GM21619 (cell line): ENCODE data around the gene SVOPL.

Source experiments
- ATAC-seq: cut with Tn5 transposase; IDR thresholded peaks from one replicate; pipeline ENCODE4 v1.9.1; 2021; ENCODE audit not compliant: unreplicated experiment

Gene SVOPL

GRCh38 chr7:138662076-138662990 lies 38.8 kb downstream of the SVOPL start:
- no peak for ATAC-seq

- no peak for ATAC-seq
Measured at GRCh38 chr7:138661069-138661635, 40.0 kb downstream of the SVOPL start.

DNA sequence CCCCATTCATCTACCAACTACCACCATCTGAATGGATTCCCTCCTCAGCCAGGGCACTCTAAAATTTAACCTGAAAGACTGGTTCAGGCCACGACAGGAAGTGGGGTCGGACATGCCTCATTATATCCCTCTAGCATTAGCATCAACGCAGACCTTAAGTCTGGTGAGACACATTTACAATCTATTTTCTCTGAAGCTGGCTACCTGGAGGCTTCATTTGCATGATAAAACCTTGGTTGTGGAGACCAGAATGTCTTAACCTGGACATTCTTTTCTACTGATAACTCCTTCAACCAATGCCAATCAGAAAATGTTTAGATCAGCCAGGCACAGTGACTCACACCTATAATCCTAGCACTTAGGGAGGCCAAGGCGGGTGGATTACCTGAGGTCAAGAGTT lies 42.3 kb downstream of the SVOPL start:
- ATAC-seq: no peak

GRCh38 chr7:138657854-138658386 lies 43.2 kb downstream of the SVOPL start:
- no peak for ATAC-seq

GRCh38 chr7:138656952-138657351 lies 44.2 kb downstream of the SVOPL start:
- ATAC-seq: no peak

DNA sequence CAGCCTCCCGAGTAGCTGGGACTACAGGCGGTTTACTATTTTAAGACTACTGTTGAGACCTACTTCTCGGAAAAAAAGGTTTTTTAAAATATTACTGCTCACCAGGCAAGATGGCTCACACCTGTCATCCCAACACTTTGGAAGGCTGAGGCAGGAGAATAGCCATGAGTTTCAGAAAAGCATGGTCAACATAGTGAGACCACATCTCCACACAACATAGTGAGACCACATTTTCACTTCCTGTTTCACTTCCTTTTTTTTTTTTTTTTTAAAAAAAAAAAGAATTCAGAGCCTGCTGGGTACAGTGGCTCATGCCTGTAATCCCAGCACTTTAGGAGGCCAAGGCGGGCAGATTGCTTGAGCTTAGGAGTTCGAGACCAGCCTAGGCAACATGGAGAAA lies 46.5 kb downstream of the SVOPL start:
- no peak for ATAC-seq

DNA sequence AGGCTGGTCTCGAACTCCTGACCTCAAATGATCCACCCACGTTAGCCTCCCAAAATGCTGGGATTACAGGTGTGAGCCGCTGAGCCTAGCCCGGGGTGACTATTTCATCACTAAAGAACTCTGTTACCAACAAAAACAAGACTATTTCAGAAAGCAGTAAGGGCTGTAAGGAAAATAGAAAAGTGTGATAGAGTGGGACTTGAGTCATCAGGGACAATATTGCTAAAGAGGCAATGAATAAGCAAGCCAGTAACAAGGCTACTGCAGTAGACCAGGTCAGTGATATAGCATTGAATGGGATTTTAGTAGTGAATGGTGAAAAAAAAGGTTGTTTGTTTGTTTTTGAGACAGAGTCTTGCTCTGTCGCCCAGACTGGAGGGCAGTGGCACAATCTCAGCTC lies 51.7 kb downstream of the SVOPL start:
- no peak for ATAC-seq

- ATAC-seq: no peak
Measured at GRCh38 chr7:138645284-138645683, 55.9 kb downstream of the SVOPL start.

DNA sequence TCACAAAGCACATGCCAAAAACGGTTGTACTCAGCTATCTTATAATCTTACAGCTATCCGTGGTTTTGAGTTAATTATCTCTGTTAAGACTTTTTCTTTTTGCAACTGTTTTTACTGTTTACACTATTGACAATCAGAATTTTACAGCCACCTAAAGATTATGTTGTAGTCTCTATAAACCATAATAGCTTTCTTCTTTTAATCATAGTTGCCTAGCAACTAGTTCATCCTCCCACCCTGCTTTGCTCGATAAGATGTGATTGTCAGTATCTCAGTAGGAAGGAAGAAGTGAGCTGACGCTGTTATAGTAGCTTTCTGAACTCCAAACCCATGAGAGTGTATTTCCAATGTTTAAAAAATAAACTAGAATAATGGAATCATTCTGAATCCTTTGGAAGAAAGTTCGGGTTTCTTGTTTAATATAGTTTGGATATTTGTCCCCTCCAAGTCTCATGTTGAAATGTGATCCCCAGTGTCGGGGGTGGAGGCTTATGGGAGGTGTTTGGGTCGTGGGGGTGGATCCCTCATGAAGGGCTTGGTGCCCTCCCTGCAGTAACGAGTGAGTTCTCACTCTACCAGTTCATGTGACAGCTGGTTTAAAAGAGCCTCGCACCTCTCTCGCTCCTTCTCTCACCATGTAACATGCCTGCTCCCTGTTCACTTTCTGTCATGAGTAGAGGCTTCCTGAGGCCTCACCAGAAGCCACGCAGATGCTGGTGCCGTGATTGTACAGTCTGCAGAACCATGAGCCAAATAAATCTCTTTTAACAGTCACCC lies 68.1 kb downstream of the SVOPL start:
- no peak for ATAC-seq

DNA sequence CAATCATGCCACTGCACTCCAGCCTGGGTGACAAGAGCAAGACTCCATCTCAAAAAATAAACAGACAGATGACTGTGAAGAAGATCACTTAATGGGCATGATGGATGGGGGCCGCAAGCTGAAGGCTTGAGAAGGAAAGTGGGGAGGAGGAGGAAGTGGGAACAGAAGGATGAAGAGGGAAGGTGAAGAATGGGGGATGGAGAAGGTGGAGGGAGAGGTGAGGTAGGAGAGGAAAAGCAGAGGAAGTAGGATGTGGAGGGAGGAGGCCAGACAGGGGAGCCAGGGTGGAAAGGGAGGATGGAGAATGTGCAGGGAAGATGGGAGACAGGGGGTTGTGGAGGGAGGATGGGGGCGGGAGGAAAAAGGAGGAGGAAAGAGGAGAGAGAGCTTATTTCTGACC lies 68.8 kb downstream of the SVOPL start:
- no peak for ATAC-seq

DNA sequence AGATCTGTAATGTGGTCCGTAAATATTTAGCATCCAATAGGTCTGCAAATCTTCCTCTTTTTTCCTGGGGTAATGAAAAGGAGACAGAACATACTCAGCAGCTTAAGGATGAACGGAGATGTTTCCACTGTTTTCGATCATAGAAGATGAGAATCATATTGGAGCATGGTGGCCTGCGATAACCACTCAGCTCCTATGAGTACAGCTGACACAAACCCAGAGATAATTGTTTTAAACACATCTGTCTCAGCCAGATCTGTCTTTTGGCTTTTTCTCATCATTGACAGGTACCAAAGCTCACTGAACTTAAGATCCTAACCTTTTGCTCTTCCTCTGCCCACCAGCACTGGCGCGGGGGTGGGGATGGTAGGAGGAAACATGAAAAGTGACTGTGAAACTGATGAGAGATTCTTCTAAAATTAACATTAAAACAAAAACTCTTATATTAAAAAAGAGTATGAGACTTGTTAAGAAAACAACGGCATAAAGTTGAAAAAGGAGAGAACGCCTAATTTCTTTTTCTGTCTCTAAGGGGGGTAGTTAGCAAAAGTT lies 71.0 kb downstream of the SVOPL start:
- no peak for ATAC-seq

- no peak for ATAC-seq
Measured at GRCh38 chr7:138627361-138627760, 73.8 kb downstream of the SVOPL start.

DNA sequence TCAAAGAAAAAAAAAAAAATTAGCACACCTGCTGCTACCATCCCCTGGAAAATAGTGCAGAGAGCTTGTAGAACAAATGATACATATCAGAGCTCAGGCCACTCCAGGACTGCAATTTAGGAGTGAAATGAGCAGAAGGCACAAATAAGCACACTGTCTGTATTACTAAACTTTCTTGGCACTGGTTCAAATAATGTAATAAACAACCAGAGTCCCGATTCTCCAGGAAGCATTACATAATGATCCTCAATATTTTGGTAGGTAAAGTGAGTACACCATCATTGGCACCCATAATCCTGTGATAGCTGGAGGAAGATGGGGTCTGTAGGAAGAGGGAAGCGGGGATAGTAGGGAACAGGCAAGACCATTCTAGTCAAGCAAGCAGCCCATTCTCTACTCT lies 74.3 kb downstream of the SVOPL start:
- ATAC-seq: no peak

- ATAC-seq: peak; percentile 33
Measured at GRCh38 chr7:138625849-138626230, 75.3 kb downstream of the SVOPL start.

GRCh38 chr7:138625084-138625848 lies 75.9 kb downstream of the SVOPL start:
- ATAC-seq: peak; percentile 69

DNA sequence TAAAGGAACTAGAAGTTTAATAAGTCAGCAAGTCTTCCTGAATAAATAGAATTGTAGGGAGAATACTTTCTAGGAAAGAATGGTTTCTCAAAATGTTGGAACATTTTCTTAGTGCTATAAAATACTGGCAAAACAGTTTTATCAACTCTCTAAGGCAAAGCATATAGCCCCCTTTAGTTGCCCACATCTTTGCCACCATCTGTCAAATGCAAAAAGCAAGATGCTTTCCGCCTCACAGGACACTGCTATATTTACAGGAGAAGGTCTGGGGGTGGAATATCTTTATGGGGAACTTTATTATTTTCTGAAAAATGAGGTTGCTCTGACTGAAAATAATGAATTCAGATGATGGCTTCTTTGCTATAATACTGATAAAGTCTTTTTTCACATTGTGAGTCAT lies 78.3 kb downstream of the SVOPL start:
- ATAC-seq: no peak

DNA sequence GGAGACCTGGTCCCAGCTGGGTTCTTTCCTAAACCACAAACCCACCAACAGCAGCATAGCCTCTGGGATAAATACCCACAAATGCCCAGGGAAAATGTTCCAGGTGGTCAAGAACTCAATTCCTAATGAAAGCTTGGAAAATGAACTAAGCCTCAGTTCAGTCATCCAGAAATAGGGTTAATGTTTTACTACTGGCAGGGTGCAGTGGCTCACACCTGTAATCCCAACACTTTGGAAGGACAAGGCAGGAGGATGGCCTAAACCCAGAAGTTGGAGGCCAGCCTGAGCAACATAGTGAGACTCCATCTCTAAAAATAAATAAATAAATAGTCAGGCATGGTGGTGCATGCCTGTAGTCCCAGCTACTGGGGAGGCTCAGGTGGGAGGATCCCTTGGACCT lies 82.2 kb downstream of the SVOPL start:
- ATAC-seq: no peak

DNA sequence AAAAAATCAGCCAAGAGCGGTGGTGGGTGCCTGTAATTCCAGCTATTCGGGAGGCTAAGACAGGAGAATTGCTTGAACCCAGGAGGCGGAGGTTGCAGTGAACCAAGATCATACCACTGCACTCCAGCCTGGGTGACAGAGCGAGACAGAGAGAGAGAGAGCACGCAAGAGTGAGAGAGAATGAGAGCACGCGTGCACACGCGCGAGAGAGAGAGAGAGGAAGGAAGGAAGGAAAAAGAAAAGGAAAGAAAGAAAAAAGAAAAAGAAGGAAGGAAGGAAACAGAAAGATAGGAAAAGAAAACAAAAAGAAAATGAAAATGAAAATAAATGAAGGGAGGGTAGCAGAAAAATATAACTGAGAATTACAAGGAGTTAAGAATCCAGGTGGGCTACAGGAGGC lies 82.7 kb downstream of the SVOPL start:
- ATAC-seq: no peak

DNA sequence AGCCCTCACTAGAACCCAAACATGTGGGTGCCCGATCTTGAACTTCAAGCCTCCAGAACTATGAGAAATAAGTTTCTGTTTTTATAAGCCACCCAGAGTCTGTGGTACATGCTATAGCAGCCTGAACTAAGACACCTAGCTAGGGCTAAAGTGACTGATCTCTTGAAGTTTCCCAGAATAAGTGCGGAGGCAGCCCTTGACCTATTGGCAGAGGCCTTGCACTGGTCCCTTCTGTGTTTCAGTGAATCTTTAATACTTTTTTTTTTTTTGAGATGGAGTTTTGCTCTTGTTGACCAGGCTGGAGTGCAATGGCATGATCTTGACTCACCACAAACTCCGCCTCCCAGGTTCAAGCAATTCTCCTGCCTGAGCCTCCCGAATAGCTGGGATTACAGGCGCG lies 85.1 kb downstream of the SVOPL start:
- ATAC-seq: no peak

- no peak for ATAC-seq
Measured at GRCh38 chr7:138613630-138614029, 87.5 kb downstream of the SVOPL start.
